HFFc6 (cell line): ENCODE measurements around the gene RAD21L1. TPM values are rescaled to one million over a fixed set of nuclear protein-coding genes. Genes with fewer than 3 reads are reported as not detected.

Source experiments
- DNase-seq: peaks from one replicate; pipeline ENCODE4 v3.0.0-alpha.2; 2018
- H3K27ac Mint-ChIP-seq: 2 replicates; pipeline ENCODE4 v1.8.0; 2020; ENCODE audit warnings: mild to moderate bottlenecking, mixed read lengths
- H3K27me3 Mint-ChIP-seq: 2 replicates; pipeline ENCODE4 v1.8.0; 2021; ENCODE audit warnings: mild to moderate bottlenecking, moderate library complexity, mixed read lengths; ENCODE audit not compliant: insufficient read depth
- H3K36me3 Mint-ChIP-seq: 2 replicates; pipeline ENCODE4 v1.8.0; 2021; ENCODE audit warnings: low read depth, mixed read lengths
- H3K4me1 Mint-ChIP-seq: 2 replicates; pipeline ENCODE4 v1.8.0; 2020; ENCODE audit warnings: low read depth, mixed read lengths
- H3K4me3 Mint-ChIP-seq: 2 replicates; pipeline ENCODE4 v1.8.0; 2020; ENCODE audit warnings: mild to moderate bottlenecking, moderate library complexity, mixed read lengths
- H3K9me3 Mint-ChIP-seq: 2 replicates; pipeline ENCODE4 v1.8.0; 2020; ENCODE audit warnings: mild to moderate bottlenecking, mixed read lengths
- total RNA-seq, 6 experiments: library from RNA; stranded (reverse); fragmentation: NEBNext Ultra II Directional; extraction: Animal tissue kit (Norgen Biotek cat#: 25700); gene quantifications; 2 replicates in 1 of 6; 3 replicates in 5 of 6; pipeline ENCODE4 v1.2.3, GENCODE V29; 2021
- TF ChIP-seq, protein P1 (sequence below): fragments of 200-600 bp; sonication (generic); IDR thresholded peaks from 2 replicates; pipeline ENCODE4 v1.5.0; 2021; ENCODE audit warnings: antibody characterized with exemption, mild to moderate bottlenecking

Gene RAD21L1
- total RNA-seq, 6 experiments from 2014 or later = 0.35 to 0.89 (median 0.56) TPM

DNA sequence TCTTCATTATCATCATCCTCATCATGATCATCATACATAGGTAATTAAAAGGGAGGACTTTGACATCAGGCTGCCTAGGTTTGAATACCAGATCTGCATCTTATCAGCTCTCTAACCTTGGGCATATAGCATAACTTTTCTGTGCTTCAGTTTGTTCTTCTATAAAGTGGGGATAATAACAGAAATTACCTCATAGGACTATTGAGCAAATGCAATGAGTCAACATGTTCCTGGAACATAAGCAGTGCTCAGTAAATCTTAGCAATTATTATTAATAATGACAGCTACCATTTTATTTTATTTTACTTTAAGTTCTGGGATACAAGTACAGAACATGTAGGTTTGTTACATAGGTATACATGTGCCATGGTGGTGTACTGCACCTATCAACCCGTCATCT, 15.3 kb upstream of the RAD21L1 start:
- TF ChIP-seq, protein P1, sequence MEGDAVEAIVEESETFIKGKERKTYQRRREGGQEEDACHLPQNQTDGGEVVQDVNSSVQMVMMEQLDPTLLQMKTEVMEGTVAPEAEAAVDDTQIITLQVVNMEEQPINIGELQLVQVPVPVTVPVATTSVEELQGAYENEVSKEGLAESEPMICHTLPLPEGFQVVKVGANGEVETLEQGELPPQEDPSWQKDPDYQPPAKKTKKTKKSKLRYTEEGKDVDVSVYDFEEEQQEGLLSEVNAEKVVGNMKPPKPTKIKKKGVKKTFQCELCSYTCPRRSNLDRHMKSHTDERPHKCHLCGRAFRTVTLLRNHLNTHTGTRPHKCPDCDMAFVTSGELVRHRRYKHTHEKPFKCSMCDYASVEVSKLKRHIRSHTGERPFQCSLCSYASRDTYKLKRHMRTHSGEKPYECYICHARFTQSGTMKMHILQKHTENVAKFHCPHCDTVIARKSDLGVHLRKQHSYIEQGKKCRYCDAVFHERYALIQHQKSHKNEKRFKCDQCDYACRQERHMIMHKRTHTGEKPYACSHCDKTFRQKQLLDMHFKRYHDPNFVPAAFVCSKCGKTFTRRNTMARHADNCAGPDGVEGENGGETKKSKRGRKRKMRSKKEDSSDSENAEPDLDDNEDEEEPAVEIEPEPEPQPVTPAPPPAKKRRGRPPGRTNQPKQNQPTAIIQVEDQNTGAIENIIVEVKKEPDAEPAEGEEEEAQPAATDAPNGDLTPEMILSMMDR = no peak
- Mint-ChIP-seq H3K27ac (no peak overlapping the region), H3K4me3 (no peak overlapping the region), H3K36me3 (no peaks in the 10 kb centered on the region), H3K4me1 (peaks cover 20% of the 10 kb centered on the region), H3K9me3 (no peaks in the 10 kb centered on the region), H3K27me3 (peaks cover 26% of the 10 kb centered on the region)
- DNase-seq = no peak

DNA sequence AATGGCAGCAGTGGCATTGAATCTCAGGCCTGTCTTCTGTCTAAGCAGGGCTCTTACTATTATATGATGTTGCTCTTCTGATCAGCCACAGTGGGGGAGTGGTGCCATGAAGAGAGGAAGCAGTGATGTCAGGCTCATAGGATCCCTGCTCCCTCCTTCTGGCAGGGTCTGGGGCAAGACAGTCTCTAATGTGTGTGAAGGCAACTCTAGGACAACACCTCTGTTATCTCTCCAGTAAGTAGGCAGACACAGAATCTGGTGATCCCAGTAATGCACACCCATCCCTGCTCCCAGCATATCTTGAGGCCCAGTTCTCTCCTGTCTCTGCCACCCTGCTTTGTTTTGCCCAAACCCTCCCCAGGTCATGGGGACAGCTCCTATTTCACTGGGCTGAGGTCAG, 13.8 kb upstream of the RAD21L1 start:
- H3K36me3 Mint-ChIP-seq = no peaks in the 10 kb centered on the region
- peaks cover 28% of the 10 kb centered on the region for H3K27me3 Mint-ChIP-seq
- peaks cover 22% of the 10 kb centered on the region for H3K4me1 Mint-ChIP-seq
- TF ChIP-seq, protein P1 = no peak
- DNase-seq = no peak
- no peak overlapping the region for H3K27ac Mint-ChIP-seq
- no peaks in the 10 kb centered on the region for H3K9me3 Mint-ChIP-seq
- no peak overlapping the region for H3K4me3 Mint-ChIP-seq

DNA sequence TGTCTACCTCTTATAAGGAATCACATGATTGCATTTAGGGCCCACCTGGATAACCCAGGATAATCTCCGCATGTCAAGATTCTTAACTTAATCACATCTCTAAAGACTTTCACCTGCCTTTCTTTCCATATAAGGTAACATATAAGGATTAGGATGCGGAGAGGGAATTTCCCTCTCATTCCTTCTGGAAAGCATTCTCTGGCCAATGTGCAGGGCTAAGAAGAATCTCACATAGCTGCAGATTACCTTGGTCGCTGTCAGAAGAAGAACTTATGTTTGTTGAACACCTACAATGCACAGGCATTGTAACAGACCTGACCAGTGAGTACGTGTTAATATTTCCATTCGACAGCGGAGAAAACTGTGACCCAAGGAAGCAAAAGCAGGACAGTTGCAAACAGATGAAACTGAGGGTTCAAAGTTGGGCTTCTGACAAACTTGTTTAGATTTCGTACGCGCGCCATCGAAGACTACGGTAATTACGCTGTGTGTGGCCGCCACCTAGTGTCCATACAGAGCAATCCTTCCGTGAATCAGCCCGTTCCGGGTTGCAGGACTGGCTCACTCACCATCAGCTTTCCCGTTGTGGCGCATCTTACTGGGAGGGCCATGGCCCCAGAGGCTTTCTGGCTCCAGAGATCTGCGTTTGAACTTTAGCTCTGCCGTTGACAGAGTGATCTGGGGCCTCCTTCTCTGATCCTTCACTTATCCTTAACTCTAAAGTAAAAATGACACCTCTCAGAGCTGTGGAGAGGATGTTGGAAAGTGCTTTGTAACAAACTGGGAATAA, 13.0 kb upstream of the RAD21L1 start:
- Mint-ChIP-seq H3K4me3 (peak overlapping the region; percentile 18; the same call in 1 of the 2 replicates), H3K27me3 (peaks cover 27% of the 10 kb centered on the region), H3K4me1 (peaks cover 22% of the 10 kb centered on the region), H3K27ac (no peak overlapping the region), H3K9me3 (no peaks in the 10 kb centered on the region), H3K36me3 (no peaks in the 10 kb centered on the region)
- peak; percentile 54 for DNase-seq
- TF ChIP-seq, protein P1 = peak; percentile 92

DNA sequence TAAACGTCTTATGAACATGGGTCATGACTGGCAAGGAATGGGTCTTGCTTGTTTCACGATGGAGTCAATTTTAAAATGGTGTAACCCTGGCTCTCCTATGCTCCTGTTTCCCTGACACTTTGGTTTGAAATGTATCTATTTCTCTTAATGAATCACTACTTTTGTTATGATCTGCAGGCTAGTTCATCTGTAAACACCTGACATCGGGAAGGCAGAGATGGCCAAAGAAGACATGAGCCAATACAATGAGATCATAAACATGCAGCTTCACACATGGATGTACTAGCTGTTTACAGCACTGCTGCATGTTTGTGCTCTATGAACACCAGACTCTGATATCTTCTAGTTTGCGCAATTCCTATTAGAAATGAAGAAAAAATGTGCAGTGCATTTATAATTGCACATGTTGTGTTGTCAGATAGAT, 11.0 kb upstream of the RAD21L1 start:
- H3K27ac Mint-ChIP-seq = no peak overlapping the region
- peaks cover 26% of the 10 kb centered on the region for H3K27me3 Mint-ChIP-seq
- DNase-seq = no peak
- H3K36me3 Mint-ChIP-seq = no peaks in the 10 kb centered on the region
- peaks cover 22% of the 10 kb centered on the region for H3K4me1 Mint-ChIP-seq
- H3K9me3 Mint-ChIP-seq = no peaks in the 10 kb centered on the region
- no peak overlapping the region for H3K4me3 Mint-ChIP-seq
- TF ChIP-seq, protein P1 = no peak

DNA sequence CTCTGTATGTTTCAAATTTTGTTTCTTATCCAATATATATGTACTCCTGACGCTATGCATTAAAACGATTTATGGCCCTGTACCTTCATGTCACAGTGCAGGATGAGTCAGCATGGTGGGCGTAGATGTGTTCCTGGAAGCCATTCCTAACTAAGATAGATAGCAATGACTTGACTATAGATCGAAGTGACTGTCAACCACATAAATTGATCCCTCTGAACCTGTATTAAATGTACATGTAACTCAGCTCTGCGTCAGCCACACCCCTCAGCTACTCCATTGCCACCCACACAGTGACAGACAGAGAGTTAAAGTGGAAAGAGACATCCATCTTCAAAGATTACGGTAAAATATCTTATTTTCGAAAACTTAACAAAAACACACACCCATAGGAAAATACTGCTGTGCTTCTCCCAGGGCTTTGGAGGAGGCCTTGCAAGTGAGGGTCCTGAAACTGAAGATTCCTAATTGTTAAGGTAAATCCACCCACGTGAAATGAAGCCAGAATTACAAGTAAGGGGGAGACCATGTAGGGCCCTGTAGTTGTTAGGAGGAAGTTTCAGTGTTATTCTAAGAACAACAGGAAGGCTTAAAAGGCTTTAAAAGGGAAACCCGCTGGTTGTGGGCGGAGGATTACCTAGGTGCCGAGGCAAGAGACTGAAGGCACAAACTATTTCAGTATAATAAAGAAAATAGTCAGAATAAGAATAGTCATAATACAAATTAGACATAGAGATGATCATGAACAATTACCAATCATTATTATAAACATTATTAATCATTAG, 10.3 kb upstream of the RAD21L1 start:
- TF ChIP-seq, protein P1 = no peak
- Mint-ChIP-seq H3K9me3 (no peaks in the 10 kb centered on the region), H3K27ac (no peak overlapping the region), H3K27me3 (peaks cover 26% of the 10 kb centered on the region), H3K4me1 (peaks cover 22% of the 10 kb centered on the region), H3K36me3 (no peaks in the 10 kb centered on the region), H3K4me3 (no peak overlapping the region)
- DNase-seq = no peak
